NOMO-1 (cell line): Measurements from ENCODE around the gene RNF114.
"Not testable (repeated sequence)": the region's sequence is repeated elsewhere in the genome, so short reads cannot be mapped to it uniquely, and the experiment has no call there.

Source experiments
- DNase-seq, 2 experiments: peaks; one replicate each; lab custom pipeline; 2025; ENCODE audit not compliant: unreplicated experiment in 2 of 2; lab: John Stamatoyannopoulos, UW

Gene RNF114

GRCh38 chr20:49925901-49926454 is 10.2 kb upstream of the RNF114 start:
- peak; percentile 21 to 47 for DNase-seq

GRCh38 chr20:49928411-49929141 is 7.6 kb upstream of the RNF114 start:
- peak; percentile 91 to 93 for DNase-seq

GRCh38 chr20:49929142-49929494 is 7.1 kb upstream of the RNF114 start:
- no peak for DNase-seq

- no peak for DNase-seq
Measured at GRCh38 chr20:49935746-49936152, 448 bp upstream of the RNF114 start.

GRCh38 chr20:49937027-49937929 is 1.1 kb downstream of the RNF114 start:
- peak; percentile 46 to 66 for DNase-seq

GRCh38 chr20:49938173-49939163 is 2.3 kb downstream of the RNF114 start:
- no peak for DNase-seq

GRCh38 chr20:49941456-49941855 is 5.3 kb downstream of the RNF114 start:
- DNase-seq: no peak

GRCh38 chr20:49942303-49942702 is 6.1 kb downstream of the RNF114 start:
- DNase-seq: no peak

GRCh38 chr20:49942942-49943341 is 6.7 kb downstream of the RNF114 start:
- no peak for DNase-seq

GRCh38 chr20:49945306-49945700 is 9.1 kb downstream of the RNF114 start:
- DNase-seq: no peak

GRCh38 chr20:49945701-49946477 is 9.7 kb downstream of the RNF114 start:
- no peak for DNase-seq

GRCh38 chr20:49948178-49948577 is 12.0 kb downstream of the RNF114 start:
- no peak for DNase-seq

GRCh38 chr20:49948809-49949507 is 12.8 kb downstream of the RNF114 start:
- no peak for DNase-seq

GRCh38 chr20:49951151-49951550 is 15.0 kb downstream of the RNF114 start:
- no peak for DNase-seq

GRCh38 chr20:49955167-49955566 is 19.0 kb downstream of the RNF114 start:
- DNase-seq: no peak

GRCh38 chr20:49955830-49956396 is 19.7 kb downstream of the RNF114 start:
- DNase-seq: not testable (repeated sequence)

GRCh38 chr20:49956689-49957088 is 20.5 kb downstream of the RNF114 start:
- DNase-seq: no peak

- DNase-seq: peak in 1 of 2 experiments; percentile 33
Measured at GRCh38 chr20:49957089-49957938, 21.1 kb downstream of the RNF114 start.
